Head of caudate nucleus (tissue), 42 donors: Measurements from ENCODE around the gene BEGAIN.

Source experiments
- DNase-seq, 42 donors: peaks; one replicate each; pipeline versions ENCODE4 v3.0.0 to v3.0.0-alpha.2; 2020 to 2021; ENCODE audit warnings: mixed read lengths in 7 of 42
- intact Hi-C: fragments of 100-400 bp; cut with DNase I; formaldehyde crosslinking; loops from one replicate; pipeline ENCODE4 v1.15.0; 2022

Gene BEGAIN

GRCh38 chr14:100560471-100560870 is 26.7 kb downstream of the BEGAIN start:
- no peak for DNase-seq
- intact Hi-C loops: no loop called here

DNA sequence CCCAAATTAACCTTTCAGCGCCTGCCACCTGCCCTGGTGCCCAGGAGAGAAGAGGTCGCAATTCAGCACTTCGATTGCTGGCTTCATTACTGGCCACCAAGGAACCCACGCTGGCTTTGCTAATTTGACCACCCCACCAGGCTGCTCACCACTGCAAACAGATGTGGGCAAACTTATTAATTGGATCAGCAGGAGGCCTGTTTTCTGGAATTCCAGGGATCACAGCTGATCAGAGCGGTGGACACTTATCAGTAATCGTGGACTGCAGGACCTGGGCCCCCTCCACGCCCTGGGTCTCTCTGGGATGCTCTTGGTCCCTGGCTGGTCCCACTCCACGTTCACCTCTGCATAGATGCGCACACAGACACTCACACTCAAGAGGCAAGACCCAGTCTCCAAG is 27.8 kb downstream of the BEGAIN start:
- DNase-seq: no peak
- intact Hi-C loops: no loop called here

DNA sequence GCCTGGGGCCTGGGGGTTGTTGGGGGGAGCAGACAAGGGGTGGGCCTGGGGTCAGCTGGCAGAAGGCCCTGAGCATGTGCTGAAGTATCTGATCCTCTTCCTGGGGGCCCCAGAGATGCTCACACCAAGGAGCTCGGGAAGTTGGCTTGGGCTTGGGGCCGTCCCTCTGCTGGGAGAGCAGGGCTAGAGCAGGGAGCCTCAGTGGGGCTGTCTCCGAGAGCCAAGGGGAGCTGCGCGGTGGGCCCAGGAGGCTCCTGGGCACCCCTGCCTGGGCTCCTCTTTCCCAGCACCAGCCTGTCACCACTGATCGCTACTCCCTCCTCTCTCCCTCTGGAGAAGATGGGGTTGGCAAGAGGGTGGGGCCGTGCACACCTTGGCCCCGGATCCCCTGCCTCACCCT is 28.3 kb downstream of the BEGAIN start:
- intact Hi-C loops: no loop called here
- DNase-seq: no peak

- intact Hi-C loops: no loop called here
- no peak for DNase-seq
Measured at GRCh38 chr14:100558226-100558625, 29.0 kb downstream of the BEGAIN start.

DNA sequence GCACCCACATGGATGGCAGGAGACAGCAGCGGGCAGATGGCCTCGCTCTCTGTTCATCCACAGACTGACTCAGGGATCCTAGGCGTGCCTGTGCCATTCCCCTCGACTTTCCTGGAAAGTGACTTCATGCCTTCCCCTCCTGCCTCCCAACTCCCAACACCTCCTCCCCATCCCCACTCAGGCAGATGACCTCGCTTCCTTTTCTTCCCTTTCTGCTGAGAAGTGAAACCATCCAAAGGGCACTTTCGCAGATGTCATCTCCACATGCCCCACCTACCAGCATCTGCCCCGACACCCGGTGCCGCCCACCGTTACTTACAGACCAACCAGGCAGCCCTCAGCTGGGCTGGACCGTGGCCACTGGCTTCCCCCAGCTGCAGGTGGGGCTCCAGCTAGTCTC is 29.6 kb downstream of the BEGAIN start:
- intact Hi-C loops: no loop called here
- DNase-seq: peak in 1 of 42 donors; percentile 48

DNA sequence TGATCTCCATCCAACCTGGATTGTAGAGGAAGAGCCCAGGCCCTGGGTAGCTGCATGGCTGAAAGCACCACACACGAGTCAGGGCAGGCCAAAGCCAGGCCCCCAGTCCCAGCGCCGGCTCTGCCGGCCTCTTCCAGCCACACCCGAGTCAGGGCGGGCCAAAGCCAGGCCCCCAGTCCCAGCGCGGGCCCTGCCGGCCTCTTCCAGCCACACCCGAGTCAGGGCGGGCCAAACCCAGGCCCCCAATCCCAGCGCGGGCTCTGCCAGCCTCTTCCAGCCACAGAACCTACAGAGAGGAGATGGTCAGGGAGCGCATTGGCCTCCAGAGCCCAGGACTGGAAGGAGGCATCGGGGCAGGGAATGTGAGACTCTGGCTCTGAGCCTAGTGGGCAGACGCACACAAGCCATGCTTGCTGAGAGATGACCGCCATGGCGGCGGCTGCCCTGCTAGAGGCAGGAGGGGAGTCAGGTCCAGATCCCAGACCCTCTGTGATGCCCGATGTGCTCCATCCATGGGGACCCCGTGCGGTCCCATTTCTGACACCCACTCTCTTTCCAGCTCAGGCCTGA is 30.2 kb downstream of the BEGAIN start:
- no peak for DNase-seq

GRCh38 chr14:100556140-100556475 is 31.1 kb downstream of the BEGAIN start:
- no peak for DNase-seq
- intact Hi-C loops: no loop called here

More for the DNA sequence above, 30.2 kb downstream of the BEGAIN start:
- intact Hi-C loops: no loop called here

DNA sequence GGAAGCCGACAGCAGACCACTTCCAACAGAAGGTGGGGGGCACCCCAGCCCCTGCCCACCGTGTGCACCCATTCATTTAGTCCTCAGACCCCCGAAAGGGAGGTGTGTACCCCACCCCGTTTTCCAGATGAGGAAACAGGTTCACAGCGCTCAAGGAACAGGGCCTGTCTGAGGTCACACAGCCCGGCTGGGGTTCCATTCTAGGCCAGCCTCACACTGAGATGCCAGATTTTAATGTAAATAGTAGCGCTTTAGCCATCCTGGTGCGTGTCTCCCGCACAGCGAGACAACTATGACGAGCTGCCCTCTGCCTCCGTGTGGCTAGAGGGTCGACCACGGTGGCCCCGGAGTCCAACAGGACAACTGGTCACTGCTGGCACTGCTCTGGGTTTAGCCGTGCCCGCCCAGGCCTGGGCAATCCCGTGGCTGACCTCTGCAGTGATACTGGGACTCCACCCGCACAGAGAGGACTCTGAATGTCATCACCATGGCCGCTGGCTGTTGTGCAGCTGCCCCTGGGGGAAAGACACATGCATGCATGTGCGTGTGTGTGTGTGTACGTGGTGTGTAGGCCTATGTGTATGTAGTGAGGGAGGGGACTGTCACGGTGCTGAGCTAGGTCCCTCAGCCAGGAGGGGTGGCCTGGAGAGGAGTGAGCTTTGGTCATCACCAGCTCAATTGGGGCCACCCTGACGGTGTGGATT is 31.6 kb downstream of the BEGAIN start:
- intact Hi-C loops: no loop called here
- DNase-seq: no peak

DNA sequence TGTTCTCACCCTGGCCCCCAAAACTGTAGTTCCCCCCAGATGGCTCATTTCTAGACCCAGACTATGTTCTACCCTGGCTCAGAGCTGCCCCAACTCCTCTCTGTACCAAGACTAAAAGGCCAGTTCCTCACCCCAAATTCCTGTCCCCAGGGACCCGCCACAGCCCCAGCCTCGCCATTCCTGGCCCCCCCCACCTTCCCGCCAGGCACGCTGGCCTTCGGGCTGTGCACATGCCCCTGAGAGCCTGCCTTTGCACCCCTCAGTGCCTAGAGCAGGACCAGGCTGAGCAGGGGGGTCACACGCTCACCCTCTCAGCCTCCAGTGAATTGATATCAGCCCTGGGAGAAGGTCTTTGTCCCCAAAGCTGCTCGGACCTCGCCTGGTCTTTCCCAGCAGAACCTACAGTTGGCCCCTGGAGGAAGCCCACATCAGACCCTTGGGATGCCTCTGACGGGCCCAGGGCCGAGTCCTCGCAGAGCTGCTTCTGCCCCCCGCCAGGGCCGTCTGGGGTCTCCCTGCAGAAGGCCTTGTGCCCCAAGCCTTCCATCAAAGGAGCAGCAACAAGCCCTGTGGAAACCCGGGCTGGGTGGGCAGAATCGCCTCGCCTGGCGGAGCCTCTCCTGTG is 32.4 kb downstream of the BEGAIN start:
- intact Hi-C loops: no loop called here
- DNase-seq: no peak

DNA sequence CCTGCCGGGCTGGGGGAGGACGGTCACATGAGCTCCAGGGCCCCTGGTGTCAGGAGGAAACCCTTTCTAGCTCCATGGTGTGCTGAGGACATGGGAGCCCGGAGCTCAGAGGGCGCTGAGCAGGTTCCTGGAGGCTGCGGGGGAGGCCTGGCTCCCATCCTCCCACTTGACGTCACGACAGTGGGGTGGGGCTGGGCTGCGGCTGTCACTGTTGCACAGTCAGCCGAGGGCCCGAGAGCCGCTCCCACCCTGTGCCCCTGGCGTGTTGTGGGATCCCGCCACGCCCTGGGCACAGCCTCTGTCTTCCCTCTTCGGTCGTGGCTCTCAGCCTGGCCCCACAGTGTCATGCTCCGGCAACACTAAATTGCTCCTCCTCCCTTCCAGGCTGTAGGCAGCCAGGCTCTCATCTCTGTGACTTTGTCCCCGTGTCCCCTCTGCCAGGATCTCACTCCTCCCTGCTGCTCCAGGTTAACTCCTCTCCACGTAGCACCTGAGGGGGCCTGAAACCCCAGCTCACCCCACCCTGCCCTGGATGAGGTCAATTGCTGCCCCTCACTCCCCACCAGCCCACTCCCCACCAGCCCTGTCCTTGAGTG is 33.0 kb downstream of the BEGAIN start:
- intact Hi-C loops: no loop called here
- peak; percentile 53 to 91 (median 77) for DNase-seq

DNA sequence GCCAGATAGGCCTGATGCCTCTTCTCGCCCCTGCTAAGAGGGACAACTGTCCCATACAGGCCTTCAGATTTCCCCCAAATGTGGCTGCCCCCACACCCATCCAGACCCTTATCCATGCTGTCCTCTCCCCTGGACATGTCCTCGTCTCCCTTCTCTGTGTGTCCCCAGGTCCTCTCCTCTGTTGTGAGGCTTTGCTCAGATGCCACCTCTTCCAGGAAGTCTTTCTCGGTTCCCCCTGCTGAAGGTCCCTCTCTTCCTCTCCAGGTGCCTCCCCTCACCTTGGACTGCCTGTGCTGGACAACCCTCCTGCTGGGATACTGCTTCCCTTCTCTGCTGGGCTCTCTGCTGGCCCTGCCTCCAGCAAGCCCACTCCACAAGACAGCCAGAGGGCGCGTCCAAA is 33.7 kb downstream of the BEGAIN start:
- intact Hi-C loops: no loop called here
- DNase-seq: no peak

DNA sequence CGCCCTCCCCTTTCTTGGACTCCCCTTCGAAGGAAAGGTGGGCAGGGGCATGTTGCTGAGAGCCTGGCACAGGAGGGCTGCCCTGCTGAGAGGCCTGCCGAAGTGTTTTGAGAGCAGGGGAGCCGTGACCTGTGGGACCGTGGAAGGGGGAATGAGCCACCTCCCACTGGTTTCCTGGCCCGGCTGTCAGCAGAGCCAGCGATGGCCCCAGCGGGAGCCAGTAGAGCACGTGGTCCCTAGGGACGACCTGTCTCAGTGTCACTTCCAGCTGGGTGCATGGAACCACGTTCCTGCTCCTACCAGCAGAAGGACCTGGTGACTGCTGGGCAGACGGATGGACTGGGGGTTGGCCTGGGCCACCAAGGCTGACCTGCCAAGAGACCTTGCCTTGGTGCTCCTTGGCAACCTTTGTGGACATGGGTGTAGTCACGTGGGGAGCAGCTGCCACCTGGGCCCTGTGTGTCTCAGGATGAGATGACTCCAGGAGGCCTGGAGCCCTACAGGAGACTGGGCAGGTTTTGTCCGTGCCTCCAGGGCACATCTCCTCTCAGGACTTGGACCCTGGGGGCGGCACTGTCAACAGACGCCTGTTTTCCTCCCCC is 34.6 kb downstream of the BEGAIN start:
- no peak for DNase-seq
- intact Hi-C loops: no loop called here

- no peak for DNase-seq
- intact Hi-C loops: no loop called here
Measured at GRCh38 chr14:100551056-100551455, 36.2 kb downstream of the BEGAIN start.

- intact Hi-C loops: no loop called here
- DNase-seq: no peak
Measured at GRCh38 chr14:100549834-100550625, 37.2 kb downstream of the BEGAIN start.

DNA sequence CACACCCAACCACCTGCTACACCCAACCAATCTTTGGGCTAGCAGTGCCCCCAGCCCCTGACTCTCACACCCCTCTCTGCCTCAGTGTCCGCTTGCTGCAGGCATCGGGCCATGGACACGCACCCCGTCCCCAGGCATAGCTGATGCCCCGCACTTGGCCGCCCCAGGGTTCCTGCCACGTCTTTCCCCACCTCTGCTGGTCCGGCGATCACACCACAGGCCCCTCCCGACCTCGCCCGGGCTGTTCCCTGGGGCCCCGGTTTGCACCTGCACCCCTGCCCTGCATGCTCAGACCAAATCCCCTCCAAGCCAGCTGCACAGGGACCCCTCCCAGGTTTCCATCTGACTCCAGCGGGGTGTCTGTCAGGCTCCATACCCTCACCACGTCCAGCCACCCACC is 38.3 kb downstream of the BEGAIN start:
- intact Hi-C loops: no loop called here
- no peak for DNase-seq

- intact Hi-C loops: no loop called here
- DNase-seq: no peak
Measured at GRCh38 chr14:100548295-100548655, 38.9 kb downstream of the BEGAIN start.

- peak in 19 of 42 donors; percentile 33 to 65 (median 44) for DNase-seq
- intact Hi-C loops: no loop called here
Measured at GRCh38 chr14:100547633-100548294, 39.5 kb downstream of the BEGAIN start.

DNA sequence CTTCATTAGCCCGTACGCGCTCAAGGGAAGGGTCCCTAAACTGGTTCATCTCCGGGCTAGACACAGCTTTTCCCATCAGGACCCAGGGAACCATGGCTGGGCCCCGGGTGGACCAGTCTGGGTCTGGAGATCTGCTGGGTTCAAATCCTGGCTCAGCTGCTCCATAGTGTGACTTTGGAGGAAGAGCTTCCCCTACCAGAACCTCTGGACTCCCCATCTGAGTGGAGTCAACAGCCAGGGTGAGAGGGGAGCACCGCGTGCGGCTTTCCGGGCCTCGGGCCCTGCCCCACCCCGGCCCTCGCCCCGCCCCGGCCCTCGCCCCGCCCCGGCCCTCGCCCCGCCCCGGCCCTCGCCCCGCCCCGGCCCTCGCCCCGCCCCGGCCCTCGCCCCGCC is 41.2 kb downstream of the BEGAIN start:
- intact Hi-C loops: no loop called here
- DNase-seq: peak in 2 of 42 donors; percentile 22 to 32

GRCh38 chr14:100545359-100545758 is 41.9 kb downstream of the BEGAIN start:
- no peak for DNase-seq
- intact Hi-C loops: no loop called here
